NCI-H1694 treated with DMSO at 0.1 percent for 48 hours (cell line): Measurements from ENCODE around the gene DUSP28.
A peak's percentile ranks its signal among the peaks of the same experiment; 100 is the strongest.
"Not testable (repeated sequence)": the region's sequence is repeated elsewhere in the genome, so short reads cannot be mapped to it uniquely, and the experiment has no call there.

Experiments used
- DNase-seq: peaks from one replicate; lab custom pipeline; 2025; lab: John Stamatoyannopoulos, UW

DUSP28 gene

GRCh38 chr2:240560480-240561324 lies 545 bp downstream of the DUSP28 start:
- DNase-seq, result peak; percentile 97

- no peak for DNase-seq
Observed at GRCh38 chr2:240561325-240561971, 1.3 kb downstream of the DUSP28 start.

GRCh38 chr2:240563231-240563630 lies 3.1 kb downstream of the DUSP28 start:
- DNase-seq, result not testable (repeated sequence)

DNA sequence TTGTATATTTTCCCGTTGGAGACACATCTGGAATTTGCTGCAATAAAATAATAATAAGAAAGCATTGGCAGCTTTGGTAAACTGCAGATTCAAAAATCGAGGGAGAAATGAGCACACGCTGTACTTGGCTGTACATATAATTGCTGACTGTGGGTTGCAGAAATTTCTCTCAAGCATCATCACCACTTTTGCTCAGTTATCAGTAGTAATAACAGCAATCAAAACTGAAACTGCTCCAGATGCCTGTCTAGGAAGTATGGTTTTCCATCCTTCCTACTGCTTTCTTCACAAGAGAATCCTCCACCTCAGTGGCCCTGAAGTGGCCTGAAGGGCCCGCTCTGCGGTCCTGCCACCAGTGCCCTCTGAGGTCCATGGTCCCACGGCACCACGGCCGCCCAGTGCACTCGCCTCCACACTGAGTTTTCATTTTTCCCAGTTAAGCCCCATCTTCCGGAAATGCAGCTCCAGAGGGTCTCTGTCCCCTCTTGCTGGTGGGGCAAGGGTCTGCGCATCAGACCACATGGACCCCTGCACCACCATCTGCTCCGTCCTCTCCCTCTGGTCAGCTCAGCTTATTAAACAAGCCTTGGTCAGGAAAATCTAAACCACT lies 3.9 kb downstream of the DUSP28 start:
- no peak for DNase-seq

DNA sequence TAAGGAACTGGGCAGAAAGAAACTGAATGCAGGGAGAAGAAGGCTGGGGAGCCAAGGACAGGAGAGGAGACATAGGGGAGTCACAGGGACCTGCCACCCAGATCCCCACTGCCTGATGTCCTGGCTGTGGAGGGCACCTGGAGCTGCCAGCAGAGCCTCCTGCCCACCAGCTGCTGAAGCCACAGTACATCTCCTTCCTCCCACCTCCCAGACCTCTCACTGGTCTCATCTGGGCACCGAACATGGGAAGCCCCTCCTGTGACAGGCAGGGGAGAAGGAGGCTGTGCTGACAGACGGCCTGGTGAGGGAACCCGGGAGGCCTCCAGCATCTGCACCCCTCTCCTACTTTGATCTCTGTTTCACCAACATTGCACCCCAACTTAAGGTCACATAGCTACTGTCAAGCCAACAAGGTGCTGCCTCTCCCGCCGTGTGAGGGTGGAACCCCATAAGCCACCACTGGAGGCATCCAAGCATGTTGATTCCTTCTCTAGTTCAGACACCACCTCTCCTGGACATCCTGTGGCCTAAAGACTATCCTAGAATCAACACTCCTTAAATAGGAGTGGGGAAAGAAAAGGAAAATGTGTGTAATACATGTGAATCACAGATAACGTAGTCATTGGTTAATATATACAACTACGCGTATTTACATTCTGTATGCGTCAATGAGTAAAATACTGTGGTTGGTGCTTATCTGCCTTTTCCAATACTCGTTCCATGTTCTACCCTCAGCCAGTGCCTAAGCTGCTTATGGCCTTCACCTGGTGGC lies 4.6 kb downstream of the DUSP28 start:
- no peak for DNase-seq

DNA sequence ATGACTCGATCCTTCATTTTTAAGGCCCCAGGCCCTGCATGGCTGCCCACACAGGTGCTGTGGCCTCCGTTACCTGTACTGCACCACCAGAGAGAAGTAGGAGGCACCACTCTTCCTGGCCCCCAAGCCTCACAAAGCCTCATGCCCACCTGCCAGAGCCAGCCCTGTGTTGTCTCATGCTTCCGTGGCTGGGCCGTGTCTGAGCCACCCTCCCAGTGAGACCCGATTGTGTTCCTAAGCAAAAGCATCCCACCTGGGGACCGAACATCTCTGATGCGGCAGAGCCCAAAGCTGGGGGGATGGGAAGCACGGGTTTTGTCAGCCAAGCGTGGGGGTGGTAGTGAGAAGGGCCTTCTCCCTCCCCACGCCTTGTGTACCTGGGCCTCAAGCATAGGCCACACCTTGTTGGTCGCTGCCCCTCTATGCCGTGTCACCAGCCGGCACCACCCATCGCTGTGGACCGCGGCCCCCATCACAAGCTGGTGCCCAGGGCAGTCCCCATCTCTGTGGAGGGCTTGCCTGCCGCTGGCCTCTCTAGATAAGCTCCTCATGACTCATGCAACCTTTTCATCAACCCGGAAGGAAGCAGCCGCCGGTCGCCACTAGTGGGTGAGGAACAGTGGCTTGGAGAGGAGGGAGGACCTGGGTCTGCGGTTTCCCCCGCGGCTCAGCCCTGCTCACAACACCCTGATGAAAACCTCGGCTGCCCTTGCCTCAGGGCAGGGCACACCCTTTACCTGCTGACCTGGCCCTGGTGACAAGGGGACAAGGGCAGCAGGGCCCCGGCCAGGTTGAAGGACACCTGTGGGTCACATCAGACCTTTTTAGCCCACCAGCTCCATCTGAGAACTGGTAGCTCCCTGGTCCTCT lies 5.4 kb downstream of the DUSP28 start:
- DNase-seq, result no peak

DNA sequence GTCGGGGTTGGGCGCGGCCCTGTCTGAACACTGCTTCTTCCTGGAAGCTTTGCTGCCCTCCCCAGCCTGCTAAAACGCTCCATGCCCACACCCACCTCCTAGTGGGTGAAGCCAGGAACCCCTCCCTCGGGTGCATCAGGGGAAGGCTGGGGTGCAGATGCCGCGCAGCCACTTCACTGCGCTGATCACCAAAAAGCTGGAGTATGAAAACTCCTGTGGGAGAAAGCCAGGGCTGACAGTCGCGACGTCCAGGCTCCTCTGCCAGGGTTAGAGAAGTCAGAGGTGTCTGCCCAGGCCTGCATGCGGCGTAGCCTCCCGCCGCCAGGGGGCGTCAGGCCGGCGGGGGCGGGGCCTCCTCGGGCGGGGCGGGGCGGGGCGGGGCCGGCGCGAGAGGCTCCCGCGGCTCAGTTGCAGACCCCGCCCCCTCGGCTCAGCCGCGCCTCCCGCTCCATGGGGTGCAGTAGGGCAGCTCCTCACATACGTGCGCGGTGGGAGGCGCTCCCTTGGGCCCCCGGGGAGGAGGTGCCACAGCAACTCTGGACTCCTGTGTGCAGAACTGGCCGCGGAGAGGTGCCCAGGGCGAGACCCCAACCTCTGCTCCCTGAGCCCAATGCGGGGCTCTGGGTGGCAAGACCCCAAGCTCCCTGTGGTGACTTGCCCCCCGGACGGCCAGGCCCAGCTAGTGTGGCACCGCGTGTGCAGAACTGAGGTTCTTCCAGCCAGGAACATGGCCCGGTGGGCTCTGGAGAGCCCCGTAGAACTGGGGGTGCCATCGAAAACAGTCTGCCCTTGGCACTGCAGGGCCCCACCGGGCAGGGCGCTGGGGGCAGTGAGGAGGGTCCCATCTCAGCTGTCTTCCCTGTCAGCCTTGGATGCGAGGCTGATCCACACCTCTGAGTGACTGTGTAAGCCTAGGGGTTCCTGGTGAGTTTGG lies 6.3 kb downstream of the DUSP28 start:
- peak; percentile 76 for DNase-seq

- DNase-seq, result no peak
Observed at GRCh38 chr2:240567137-240567871, 7.1 kb downstream of the DUSP28 start.

DNA sequence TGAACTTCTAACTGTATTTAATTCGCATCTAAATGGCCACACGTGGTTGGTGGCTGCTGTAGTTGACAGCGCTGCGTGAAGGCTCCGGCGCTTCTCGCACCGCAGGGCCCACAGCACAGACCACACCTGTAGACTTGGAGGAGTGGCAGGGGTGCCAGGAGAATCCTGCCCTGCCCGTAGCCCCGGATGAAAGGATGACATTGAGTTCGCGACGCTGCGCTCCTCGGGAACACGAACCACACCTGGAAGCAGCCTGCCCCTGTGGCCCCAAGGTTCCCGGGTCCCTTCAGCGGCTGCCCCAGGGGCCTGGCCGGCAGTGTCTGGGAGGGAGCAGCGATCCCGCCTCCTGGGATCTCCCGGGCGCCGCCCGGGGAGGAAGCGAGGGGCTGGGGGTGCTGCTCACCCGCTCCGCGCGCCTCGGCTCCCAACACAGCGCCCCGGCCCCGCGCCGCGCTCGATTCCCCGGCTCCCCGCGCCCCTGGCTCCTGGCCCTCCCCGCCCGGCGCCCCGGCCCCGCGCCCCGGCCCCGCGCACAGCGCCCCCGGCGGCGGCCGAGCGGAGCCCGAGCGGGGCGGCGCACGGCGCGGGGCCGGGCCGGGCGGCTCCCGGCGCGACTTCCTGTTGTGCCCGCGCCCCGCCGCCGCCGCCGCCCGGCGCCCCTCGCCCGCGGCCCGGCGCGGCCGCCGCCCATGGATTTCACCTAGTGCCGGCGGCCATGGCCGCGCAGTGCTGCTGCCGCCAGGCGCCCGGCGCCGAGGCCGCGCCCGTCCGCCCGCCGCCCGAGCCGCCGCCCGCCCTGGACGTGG lies 7.9 kb downstream of the DUSP28 start, which contains the start of gene RNPEPL1:
TSS of gene RNPEPL1 (plus strand) at position 613 of the 806 bp plus-strand sequence. CDS start at position 716, 103 bp downstream.
- DNase-seq, result no peak

- DNase-seq, result no peak
Observed at GRCh38 chr2:240568678-240569522, 8.7 kb downstream of the DUSP28 start.

DNA sequence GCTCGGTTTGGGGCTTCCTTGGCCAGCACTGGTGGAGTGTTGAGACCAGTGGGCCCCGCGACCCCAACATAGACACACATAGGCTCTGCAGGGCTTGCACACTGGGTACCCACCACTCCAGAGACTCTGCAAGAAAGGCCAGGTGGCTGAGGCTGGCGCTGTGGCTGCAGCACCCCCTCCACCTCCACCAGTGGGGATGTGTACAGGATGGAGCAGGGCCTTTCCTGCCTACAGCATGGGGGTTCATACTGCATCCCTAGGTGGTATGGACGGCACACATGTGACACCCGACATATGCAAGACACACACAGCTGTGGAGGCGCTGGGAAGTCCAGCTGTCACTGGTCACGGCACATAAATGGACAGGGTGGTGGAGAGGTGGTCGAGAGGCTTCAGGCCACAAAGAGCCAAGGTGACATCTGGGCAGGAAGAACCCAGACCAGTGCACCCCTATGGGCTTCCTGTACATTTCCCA lies 9.4 kb downstream of the DUSP28 start:
- DNase-seq, result no peak

- DNase-seq, result no peak
Observed at GRCh38 chr2:240569998-240570530, 9.9 kb downstream of the DUSP28 start.

DNA sequence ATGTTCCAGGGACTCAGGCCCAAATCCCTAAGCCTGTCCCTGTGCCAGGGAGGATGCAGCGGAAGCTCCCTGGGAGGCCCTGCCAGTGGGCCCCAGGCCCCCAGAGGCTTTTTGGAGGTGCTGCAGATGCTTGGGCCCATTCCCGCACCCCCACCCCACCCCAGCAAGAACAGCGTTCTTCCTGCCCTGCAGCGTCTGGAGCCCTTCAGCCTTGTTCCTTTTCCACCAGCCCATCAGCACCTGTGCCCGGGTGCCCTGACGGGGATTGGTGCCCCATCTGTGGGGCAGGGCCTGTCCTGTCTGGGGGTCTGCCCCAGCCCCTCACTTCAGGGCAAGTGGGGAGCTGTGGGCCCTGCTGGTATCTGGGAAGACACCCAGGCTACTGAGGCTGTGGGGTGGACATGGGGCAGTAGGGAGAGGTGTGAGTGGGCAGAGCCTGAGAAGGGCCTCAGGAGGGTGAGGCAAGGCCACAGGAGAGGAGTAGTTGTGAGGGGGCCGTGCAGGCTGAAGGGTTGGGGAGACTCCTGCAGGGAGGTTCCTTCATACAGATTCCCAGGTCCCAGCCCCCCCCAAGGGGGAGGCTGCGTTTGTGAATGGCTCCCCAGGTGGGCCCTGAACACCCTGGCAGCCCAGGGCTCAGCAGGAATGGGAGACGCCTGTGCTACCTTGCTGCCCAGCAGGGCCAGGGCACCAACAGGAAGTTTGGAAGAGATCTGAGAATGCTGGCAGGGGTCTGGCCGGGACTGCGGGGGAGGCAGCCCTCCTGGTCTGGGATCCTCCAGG lies 10.6 kb downstream of the DUSP28 start:
- DNase-seq, result no peak

- DNase-seq, result no peak
Observed at GRCh38 chr2:240571314-240571973, 11.3 kb downstream of the DUSP28 start.

DNA sequence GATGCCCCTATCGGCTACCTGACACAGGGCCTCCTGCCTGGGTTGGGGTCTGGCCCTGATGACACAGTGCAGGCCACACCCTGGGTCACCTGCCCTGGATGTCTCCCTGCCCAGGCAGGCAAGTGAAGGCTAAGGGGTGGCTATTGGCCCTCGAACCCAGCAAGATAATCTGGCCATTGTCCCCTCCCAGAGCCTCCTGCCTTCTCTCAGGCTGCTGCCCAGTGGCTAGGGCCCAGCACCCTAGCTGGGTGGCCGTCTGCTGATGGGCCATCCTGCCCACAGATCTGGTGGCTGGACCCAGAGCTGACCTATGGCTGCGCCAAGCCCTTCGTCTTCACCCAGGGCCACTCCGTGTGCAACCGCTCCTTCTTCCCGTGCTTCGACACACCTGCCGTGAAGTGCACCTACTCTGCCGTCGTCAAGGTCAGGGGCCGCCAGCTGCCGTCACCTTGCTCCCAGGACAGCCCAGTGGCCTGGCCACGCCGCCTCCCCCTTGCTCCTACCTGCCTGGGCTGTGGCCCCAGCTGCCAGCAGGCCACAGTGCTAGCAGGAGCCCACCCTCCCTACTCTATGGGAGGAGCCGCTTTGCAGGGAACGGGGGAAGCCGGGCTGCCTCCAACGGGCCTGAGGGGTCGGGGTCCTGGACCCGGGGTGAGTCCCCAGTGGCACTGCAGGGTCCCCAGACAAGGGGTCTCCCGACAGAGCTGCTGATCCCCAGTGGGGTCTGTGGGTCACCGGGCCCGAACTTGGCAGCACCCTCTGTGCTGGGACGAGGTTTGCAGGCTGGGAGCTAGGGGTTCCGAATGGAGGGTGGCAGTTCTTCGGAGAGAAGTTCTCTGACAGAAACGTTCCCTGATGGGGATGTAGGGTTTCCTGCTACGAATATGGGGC lies 12.2 kb downstream of the DUSP28 start:
- no peak for DNase-seq
